ENCODE measurements around the gene SUPT3H.
"Not testable (repeated sequence)": the region's sequence is repeated elsewhere in the genome, so short reads cannot be mapped to it uniquely, and the experiment has no call there.

SUPT3H gene

GRCh38 chr6:45185403-45186251 is 192.1 kb downstream of the SUPT3H start:
- Histone ChIP-seq H3K9ac (ENCODE audit: low read depth, low read length) (no peak overlapping the region), H3K36me3 (ENCODE audit: control insufficient read depth, insufficient read depth, low read length) (no peaks in the 10 kb centered on the region), H3K9me3 (ENCODE audit: control insufficient read depth, insufficient read depth, low read length) (no peaks in the 10 kb centered on the region), H3K4me1 (ENCODE audit: control insufficient read depth, insufficient read depth, low read length) (no peaks in the 10 kb centered on the region), H3K27me3 (ENCODE audit: control insufficient read depth, insufficient read depth, low read length) (no peaks in the 10 kb centered on the region), H3K4me3 (ENCODE audit: low read depth, low read length) (no peak overlapping the region)

GRCh38 chr6:45184937-45185336 is 192.8 kb downstream of the SUPT3H start:
- H3K9me3 ChIP-seq (ENCODE audit: control insufficient read depth, insufficient read depth, low read length): no peaks in the 10 kb centered on the region
- no peak overlapping the region for H3K9ac ChIP-seq (ENCODE audit: low read depth, low read length)
- no peaks in the 10 kb centered on the region for H3K27me3 ChIP-seq (ENCODE audit: control insufficient read depth, insufficient read depth, low read length)
- H3K36me3 ChIP-seq (ENCODE audit: control insufficient read depth, insufficient read depth, low read length): no peaks in the 10 kb centered on the region
- H3K4me3 ChIP-seq (ENCODE audit: low read depth, low read length): no peak overlapping the region
- H3K4me1 ChIP-seq (ENCODE audit: control insufficient read depth, insufficient read depth, low read length): no peaks in the 10 kb centered on the region

GRCh38 chr6:45184040-45184439 is 193.7 kb downstream of the SUPT3H start:
- H3K36me3 ChIP-seq (ENCODE audit: control insufficient read depth, insufficient read depth, low read length): no peaks in the 10 kb centered on the region
- no peaks in the 10 kb centered on the region for H3K4me1 ChIP-seq (ENCODE audit: control insufficient read depth, insufficient read depth, low read length)
- H3K9ac ChIP-seq (ENCODE audit: low read depth, low read length): no peak overlapping the region
- no peaks in the 10 kb centered on the region for H3K9me3 ChIP-seq (ENCODE audit: control insufficient read depth, insufficient read depth, low read length)
- no peaks in the 10 kb centered on the region for H3K27me3 ChIP-seq (ENCODE audit: control insufficient read depth, insufficient read depth, low read length)
- H3K4me3 ChIP-seq (ENCODE audit: low read depth, low read length): no peak overlapping the region

GRCh38 chr6:45176373-45176772 is 201.4 kb downstream of the SUPT3H start:
- H3K9ac ChIP-seq (ENCODE audit: low read depth, low read length); H3K36me3 ChIP-seq (ENCODE audit: control insufficient read depth, insufficient read depth, low read length); H3K9me3 ChIP-seq (ENCODE audit: control insufficient read depth, insufficient read depth, low read length); H3K4me1 ChIP-seq (ENCODE audit: control insufficient read depth, insufficient read depth, low read length); H3K27me3 ChIP-seq (ENCODE audit: control insufficient read depth, insufficient read depth, low read length); H3K4me3 ChIP-seq (ENCODE audit: low read depth, low read length): not testable (repeated sequence)

GRCh38 chr6:45175272-45175671 is 202.5 kb downstream of the SUPT3H start:
- Histone ChIP-seq H3K9ac (ENCODE audit: low read depth, low read length) (no peak overlapping the region), H3K4me1 (ENCODE audit: control insufficient read depth, insufficient read depth, low read length) (peaks cover 3% of the 10 kb centered on the region), H3K36me3 (ENCODE audit: control insufficient read depth, insufficient read depth, low read length) (no peaks in the 10 kb centered on the region), H3K27me3 (ENCODE audit: control insufficient read depth, insufficient read depth, low read length) (no peaks in the 10 kb centered on the region), H3K4me3 (ENCODE audit: low read depth, low read length) (no peak overlapping the region), H3K9me3 (ENCODE audit: control insufficient read depth, insufficient read depth, low read length) (no peaks in the 10 kb centered on the region)

- Histone ChIP-seq H3K27me3 (ENCODE audit: control insufficient read depth, insufficient read depth, low read length) (no peaks in the 10 kb centered on the region), H3K9me3 (ENCODE audit: control insufficient read depth, insufficient read depth, low read length) (no peaks in the 10 kb centered on the region), H3K9ac (ENCODE audit: low read depth, low read length) (no peak overlapping the region), H3K36me3 (ENCODE audit: control insufficient read depth, insufficient read depth, low read length) (no peaks in the 10 kb centered on the region), H3K4me3 (ENCODE audit: low read depth, low read length) (no peak overlapping the region), H3K4me1 (ENCODE audit: control insufficient read depth, insufficient read depth, low read length) (peaks cover 3% of the 10 kb centered on the region)
These were observed 203.7 kb downstream of the SUPT3H start for GRCh38 chr6:45174045-45174444.

GRCh38 chr6:45171380-45171779 is 206.4 kb downstream of the SUPT3H start:
- peaks cover 3% of the 10 kb centered on the region for H3K4me1 ChIP-seq (ENCODE audit: control insufficient read depth, insufficient read depth, low read length)
- no peaks in the 10 kb centered on the region for H3K27me3 ChIP-seq (ENCODE audit: control insufficient read depth, insufficient read depth, low read length)
- H3K9ac ChIP-seq (ENCODE audit: low read depth, low read length): no peak overlapping the region
- H3K36me3 ChIP-seq (ENCODE audit: control insufficient read depth, insufficient read depth, low read length): no peaks in the 10 kb centered on the region
- no peak overlapping the region for H3K4me3 ChIP-seq (ENCODE audit: low read depth, low read length)
- no peaks in the 10 kb centered on the region for H3K9me3 ChIP-seq (ENCODE audit: control insufficient read depth, insufficient read depth, low read length)

- Histone ChIP-seq H3K4me1 (ENCODE audit: control insufficient read depth, insufficient read depth, low read length) (no peaks in the 10 kb centered on the region), H3K27me3 (ENCODE audit: control insufficient read depth, insufficient read depth, low read length) (no peaks in the 10 kb centered on the region), H3K9me3 (ENCODE audit: control insufficient read depth, insufficient read depth, low read length) (no peaks in the 10 kb centered on the region), H3K9ac (ENCODE audit: low read depth, low read length) (no peak overlapping the region), H3K36me3 (ENCODE audit: control insufficient read depth, insufficient read depth, low read length) (no peaks in the 10 kb centered on the region), H3K4me3 (ENCODE audit: low read depth, low read length) (no peak overlapping the region)
These were observed 207.4 kb downstream of the SUPT3H start for GRCh38 chr6:45170309-45170708.

- H3K4me1 ChIP-seq (ENCODE audit: control insufficient read depth, insufficient read depth, low read length): no peaks in the 10 kb centered on the region
- H3K36me3 ChIP-seq (ENCODE audit: control insufficient read depth, insufficient read depth, low read length): no peaks in the 10 kb centered on the region
These were observed 207.9 kb downstream of the SUPT3H start for GRCh38 chr6:45169815-45170214.

GRCh38 chr6:45163952-45164766 is 213.6 kb downstream of the SUPT3H start:
- Histone ChIP-seq H3K4me3 (ENCODE audit: low read depth, low read length) (no peak overlapping the region), H3K36me3 (ENCODE audit: control insufficient read depth, insufficient read depth, low read length) (no peaks in the 10 kb centered on the region), H3K9me3 (ENCODE audit: control insufficient read depth, insufficient read depth, low read length) (no peaks in the 10 kb centered on the region), H3K27me3 (ENCODE audit: control insufficient read depth, insufficient read depth, low read length) (no peaks in the 10 kb centered on the region), H3K4me1 (ENCODE audit: control insufficient read depth, insufficient read depth, low read length) (peaks cover 4% of the 10 kb centered on the region), H3K9ac (ENCODE audit: low read depth, low read length) (no peak overlapping the region)

More at GRCh38 chr6:45169815-45170214, 207.9 kb downstream of the SUPT3H start:
- no peaks in the 10 kb centered on the region for H3K27me3 ChIP-seq (ENCODE audit: control insufficient read depth, insufficient read depth, low read length)
- H3K9ac ChIP-seq (ENCODE audit: low read depth, low read length): no peak overlapping the region
- no peaks in the 10 kb centered on the region for H3K9me3 ChIP-seq (ENCODE audit: control insufficient read depth, insufficient read depth, low read length)
- H3K4me3 ChIP-seq (ENCODE audit: low read depth, low read length): no peak overlapping the region

GRCh38 chr6:45160305-45160704 is 217.4 kb downstream of the SUPT3H start:
- Histone ChIP-seq H3K9me3 (ENCODE audit: control insufficient read depth, insufficient read depth, low read length) (no peaks in the 10 kb centered on the region), H3K9ac (ENCODE audit: low read depth, low read length) (no peak overlapping the region), H3K4me1 (ENCODE audit: control insufficient read depth, insufficient read depth, low read length) (peaks cover 4% of the 10 kb centered on the region)

GRCh38 chr6:45156075-45156474 is 221.7 kb downstream of the SUPT3H start:
- Histone ChIP-seq H3K4me3 (ENCODE audit: low read depth, low read length) (no peak overlapping the region), H3K9ac (ENCODE audit: low read depth, low read length) (no peak overlapping the region), H3K27me3 (ENCODE audit: control insufficient read depth, insufficient read depth, low read length) (no peaks in the 10 kb centered on the region), H3K4me1 (ENCODE audit: control insufficient read depth, insufficient read depth, low read length) (no peaks in the 10 kb centered on the region), H3K9me3 (ENCODE audit: control insufficient read depth, insufficient read depth, low read length) (no peaks in the 10 kb centered on the region), H3K36me3 (ENCODE audit: control insufficient read depth, insufficient read depth, low read length) (no peaks in the 10 kb centered on the region)

More at GRCh38 chr6:45160305-45160704, 217.4 kb downstream of the SUPT3H start:
- no peaks in the 10 kb centered on the region for H3K27me3 ChIP-seq (ENCODE audit: control insufficient read depth, insufficient read depth, low read length)
- no peak overlapping the region for H3K4me3 ChIP-seq (ENCODE audit: low read depth, low read length)
- H3K36me3 ChIP-seq (ENCODE audit: control insufficient read depth, insufficient read depth, low read length): no peaks in the 10 kb centered on the region

Measured in iPS-15b (cell line).